ENCODE measurements around the gene DCHS1. TPM values are rescaled to one million over a fixed set of nuclear protein-coding genes. Genes with fewer than 3 reads are reported as not detected.

Gene DCHS1
- total and polyA plus RNA-seq, 9 of the 15 experiments (the other 6 are each of a cell fraction or from before 2014, with no cell fraction given), result 0.04 to 0.49 (median 0.14) TPM; not detected in 2

- TF ChIP-seq HNRNPLL (IDR thresholded peaks at IDR 0.05; ENCODE audit: low read depth, low read length, poor library complexity, severe bottlenecking), result no peak
- no peak for TF ChIP-seq SNIP1 (IDR thresholded peaks at IDR 0.05; ENCODE audit: low read depth)
- TF ChIP-seq SIRT6 (IDR thresholded peaks at IDR 0.05; ENCODE audit: low read depth, low read length), result no peak
- TF ChIP-seq HES1 (IDR thresholded peaks at IDR 0.05; ENCODE audit: low read depth), result no peak
- TF ChIP-seq TCF3 (CRISPR knock-in tag; IDR thresholded peaks at IDR 0.05), result no peak
- TF ChIP-seq MTA1 (IDR thresholded peaks at IDR 0.05; ENCODE audit: borderline replicate concordance), result no peak
- peak; percentile 18; the same call in 1 of the 2 replicates for TF ChIP-seq ESRRA (IDR thresholded peaks at IDR 0.05; ENCODE audit: borderline replicate concordance, low read depth)
- no peak for TF ChIP-seq NFXL1 (CRISPR knock-in tag; IDR thresholded peaks at IDR 0.05)
- TF ChIP-seq ZNF445 (CRISPR knock-in tag; IDR thresholded peaks at IDR 0.05; ENCODE audit: low read depth), result no peak
- TF ChIP-seq PHF21A (IDR thresholded peaks at IDR 0.05; ENCODE audit: borderline replicate concordance, low read depth), result peak; percentile 67; the same call in 1 of the 2 replicates
- TF ChIP-seq E4F1 (CRISPR knock-in tag; IDR thresholded peaks at IDR 0.05; ENCODE audit: borderline replicate concordance), result no peak
- TF ChIP-seq TSHZ1 (CRISPR knock-in tag; IDR thresholded peaks at IDR 0.05), result 0 out of 2 replicates have a peak, but pooled peaks have one; percentile 5
- no peak for TF ChIP-seq RBM14 (IDR thresholded peaks at IDR 0.05; ENCODE audit: borderline replicate concordance, insufficient read depth, low read depth, low read length)
- TF ChIP-seq PML (IDR thresholded peaks at IDR 0.05; ENCODE audit: low read length), result no peak
- TF ChIP-seq TFE3 (CRISPR knock-in tag; IDR thresholded peaks at IDR 0.05), result no peak
- no peak for TF ChIP-seq ZNF143 (CRISPR knock-in tag; IDR thresholded peaks at IDR 0.05)
These were observed 38.0 kb upstream of the DCHS1 start (continued) for GRCh38 chr11:6693342-6694228.

All from K562 (cell line).